SU-DHL-6 (cell line): Measurements from ENCODE around the gene COMMD8.

Experiments used
- H2AFZ ChIP-seq: fragments of 200-600 bp; sonication (generic); 2 replicates; pipeline ENCODE4 v1.6.1; 2014; ENCODE audit warnings: low read depth, mild to moderate bottlenecking, moderate library complexity, mixed read lengths, antibody characterized with exemption, low read length; ENCODE audit not compliant: severe bottlenecking
- H3F3A ChIP-seq: fragments of 200-600 bp; shearing (Covaris generic); 2 replicates; pipeline ENCODE4 v1.6.0; 2016; ENCODE audit warnings: antibody characterized with exemption, mild to moderate bottlenecking; ENCODE audit not compliant: insufficient read depth
- H3K27ac ChIP-seq: fragments of 200-600 bp; sonication (generic); 2 replicates; pipeline ENCODE4 v1.5.1; 2016; ENCODE audit warnings: low read depth, mild to moderate bottlenecking, low read length, moderate library complexity, mixed read lengths
- H3K27me3 ChIP-seq: fragments of 200-600 bp; sonication (generic), shearing (Covaris generic); 2 replicates; pipeline ENCODE4 v1.6.0; 2014; ENCODE audit warnings: mild to moderate bottlenecking, low read length
- H3K36me3 ChIP-seq: fragments of 200-600 bp; sonication (generic); 2 replicates; pipeline ENCODE4 v1.6.1; 2014; ENCODE audit warnings: mild to moderate bottlenecking, low read length, mixed read lengths
- H3K4me2 ChIP-seq: fragments of 300-600, 200-600 bp; shearing (Covaris generic), sonication (generic); 2 replicates; pipeline ENCODE4 v1.6.0; 2014; ENCODE audit warnings: low read length, low read depth, mild to moderate bottlenecking; ENCODE audit not compliant: poor library complexity, severe bottlenecking
- H3K4me3 ChIP-seq: fragments of 200-600 bp; sonication (generic); 2 replicates; pipeline ENCODE4 v1.5.1; 2014; ENCODE audit warnings: antibody characterized with exemption, low read length, mild to moderate bottlenecking, mixed read lengths; ENCODE audit not compliant: insufficient read depth, poor library complexity, severe bottlenecking
- H3K79me2 ChIP-seq: fragments of 200-600 bp; sonication (generic); 2 replicates; pipeline ENCODE4 v1.6.1; 2014; ENCODE audit warnings: mild to moderate bottlenecking, low read length, moderate library complexity; ENCODE audit not compliant: insufficient read depth
- H3K9ac ChIP-seq: fragments of 200-600 bp; sonication (generic); 2 replicates; pipeline ENCODE4 v1.7.0; 2014; ENCODE audit warnings: mild to moderate bottlenecking, low read length
- H3K9me2 ChIP-seq: fragments of 200-600 bp; sonication (generic); replicated peaks from 2 replicates; pipeline ENCODE4 v1.6.1; 2014; ENCODE audit warnings: low read length; ENCODE audit not compliant: insufficient read depth
- H3K9me3 ChIP-seq: fragments of 200-600 bp; sonication (generic); 2 replicates; pipeline ENCODE4 v1.6.1; 2014; ENCODE audit warnings: low read length, mixed read lengths; ENCODE audit not compliant: insufficient read depth
- H4K20me1 ChIP-seq: fragments of 200-600 bp; sonication (generic); 2 replicates; pipeline ENCODE4 v1.6.1; 2014; ENCODE audit warnings: low read depth, mild to moderate bottlenecking, antibody characterized with exemption, low read length, moderate library complexity, mixed read lengths
- EZH2phosphoT487 ChIP-seq: fragments of 200-600 bp; sonication (generic), shearing (Covaris generic); conservative IDR thresholded peaks from 2 replicates; pipeline ENCODE4 v1.6.1; 2018; ENCODE audit warnings: mild to moderate bottlenecking, antibody characterized with exemption, low read length, moderate library complexity, mixed read lengths
- TF ChIP-seq, protein P1 (sequence below): fragments of 200-600 bp; sonication (generic); IDR thresholded peaks from one replicate; pipeline ENCODE4 v1.5.1; 2017; ENCODE audit warnings: antibody characterized with exemption, mild to moderate bottlenecking, low read length, moderate library complexity; ENCODE audit not compliant: insufficient read depth, poor library complexity, severe bottlenecking

COMMD8 gene

DNA sequence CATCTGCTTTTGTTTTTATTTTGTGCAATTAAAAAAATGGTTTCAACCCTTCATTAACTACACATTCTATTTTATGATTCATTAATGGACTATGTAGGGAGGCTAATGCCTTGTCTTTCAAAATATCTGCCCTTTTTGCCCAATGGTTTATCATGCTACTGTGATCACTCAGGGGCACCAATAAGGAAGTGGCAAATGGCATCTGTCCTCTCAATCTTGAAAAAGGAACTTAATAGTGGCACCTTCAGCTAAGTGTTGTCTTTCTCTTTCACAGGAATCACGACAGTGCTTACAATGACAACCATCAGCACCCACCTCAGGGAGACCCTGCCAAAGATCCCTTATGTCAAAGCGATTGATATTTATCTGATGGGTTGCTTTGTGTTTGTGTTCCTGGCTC lies 57.1 kb downstream of the COMMD8 start:
- Histone ChIP-seq H3K27ac (no peak overlapping the region), H3K9me3 (no peaks in the 10 kb centered on the region), H3K27me3 (no peaks in the 10 kb centered on the region), H3K9me2 (no peaks in the 10 kb centered on the region), H4K20me1 (no peaks in the 10 kb centered on the region), H3K9ac (no peak overlapping the region), H3K36me3 (no peaks in the 10 kb centered on the region), H3F3A (no peaks in the 10 kb centered on the region), H2AFZ (no peak overlapping the region), H3K79me2 (no peaks in the 10 kb centered on the region), H3K4me2 (no peak overlapping the region), H3K4me3 (no peak overlapping the region)
- no peak for TF ChIP-seq EZH2phosphoT487
- TF ChIP-seq, protein P1, sequence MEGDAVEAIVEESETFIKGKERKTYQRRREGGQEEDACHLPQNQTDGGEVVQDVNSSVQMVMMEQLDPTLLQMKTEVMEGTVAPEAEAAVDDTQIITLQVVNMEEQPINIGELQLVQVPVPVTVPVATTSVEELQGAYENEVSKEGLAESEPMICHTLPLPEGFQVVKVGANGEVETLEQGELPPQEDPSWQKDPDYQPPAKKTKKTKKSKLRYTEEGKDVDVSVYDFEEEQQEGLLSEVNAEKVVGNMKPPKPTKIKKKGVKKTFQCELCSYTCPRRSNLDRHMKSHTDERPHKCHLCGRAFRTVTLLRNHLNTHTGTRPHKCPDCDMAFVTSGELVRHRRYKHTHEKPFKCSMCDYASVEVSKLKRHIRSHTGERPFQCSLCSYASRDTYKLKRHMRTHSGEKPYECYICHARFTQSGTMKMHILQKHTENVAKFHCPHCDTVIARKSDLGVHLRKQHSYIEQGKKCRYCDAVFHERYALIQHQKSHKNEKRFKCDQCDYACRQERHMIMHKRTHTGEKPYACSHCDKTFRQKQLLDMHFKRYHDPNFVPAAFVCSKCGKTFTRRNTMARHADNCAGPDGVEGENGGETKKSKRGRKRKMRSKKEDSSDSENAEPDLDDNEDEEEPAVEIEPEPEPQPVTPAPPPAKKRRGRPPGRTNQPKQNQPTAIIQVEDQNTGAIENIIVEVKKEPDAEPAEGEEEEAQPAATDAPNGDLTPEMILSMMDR = no peak
